ENCODE measurements around the gene LRP10. TPM values are rescaled to one million over a fixed set of nuclear protein-coding genes. Genes with fewer than 3 reads are reported as not detected.

Gene LRP10
- total RNA-seq, 4 donors from 2014 or later: 97.8 to 170 (median 157) TPM

GRCh38 chr14:22892488-22892887 is 20.9 kb downstream of the LRP10 start:
- no peak overlapping the region for H3K27ac ChIP-seq
- H3K4me3 ChIP-seq: no peak overlapping the region
- H3K4me1 ChIP-seq: peaks cover 17% of the 10 kb centered on the region
- DNase-seq (ENCODE audit: low spot score in 2 of 2): no peak
- no peak for TF ChIP-seq EP300 (IDR thresholded peaks at IDR 0.05)
- no peak for TF ChIP-seq POLR2AphosphoS5 (IDR thresholded peaks at IDR 0.05)
- TF ChIP-seq, protein P1, sequence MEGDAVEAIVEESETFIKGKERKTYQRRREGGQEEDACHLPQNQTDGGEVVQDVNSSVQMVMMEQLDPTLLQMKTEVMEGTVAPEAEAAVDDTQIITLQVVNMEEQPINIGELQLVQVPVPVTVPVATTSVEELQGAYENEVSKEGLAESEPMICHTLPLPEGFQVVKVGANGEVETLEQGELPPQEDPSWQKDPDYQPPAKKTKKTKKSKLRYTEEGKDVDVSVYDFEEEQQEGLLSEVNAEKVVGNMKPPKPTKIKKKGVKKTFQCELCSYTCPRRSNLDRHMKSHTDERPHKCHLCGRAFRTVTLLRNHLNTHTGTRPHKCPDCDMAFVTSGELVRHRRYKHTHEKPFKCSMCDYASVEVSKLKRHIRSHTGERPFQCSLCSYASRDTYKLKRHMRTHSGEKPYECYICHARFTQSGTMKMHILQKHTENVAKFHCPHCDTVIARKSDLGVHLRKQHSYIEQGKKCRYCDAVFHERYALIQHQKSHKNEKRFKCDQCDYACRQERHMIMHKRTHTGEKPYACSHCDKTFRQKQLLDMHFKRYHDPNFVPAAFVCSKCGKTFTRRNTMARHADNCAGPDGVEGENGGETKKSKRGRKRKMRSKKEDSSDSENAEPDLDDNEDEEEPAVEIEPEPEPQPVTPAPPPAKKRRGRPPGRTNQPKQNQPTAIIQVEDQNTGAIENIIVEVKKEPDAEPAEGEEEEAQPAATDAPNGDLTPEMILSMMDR (IDR thresholded peaks at IDR 0.05): no peak
- no peak for TF ChIP-seq POLR2A (IDR thresholded peaks at IDR 0.05)
- WGBS: 66% methylated on average over 7 of the region's 7 CpGs
- H3K36me3 ChIP-seq: no peaks in the 10 kb centered on the region
- H3K9me3 ChIP-seq: no peaks in the 10 kb centered on the region
- no peaks in the 10 kb centered on the region for H3K27me3 ChIP-seq

DNA sequence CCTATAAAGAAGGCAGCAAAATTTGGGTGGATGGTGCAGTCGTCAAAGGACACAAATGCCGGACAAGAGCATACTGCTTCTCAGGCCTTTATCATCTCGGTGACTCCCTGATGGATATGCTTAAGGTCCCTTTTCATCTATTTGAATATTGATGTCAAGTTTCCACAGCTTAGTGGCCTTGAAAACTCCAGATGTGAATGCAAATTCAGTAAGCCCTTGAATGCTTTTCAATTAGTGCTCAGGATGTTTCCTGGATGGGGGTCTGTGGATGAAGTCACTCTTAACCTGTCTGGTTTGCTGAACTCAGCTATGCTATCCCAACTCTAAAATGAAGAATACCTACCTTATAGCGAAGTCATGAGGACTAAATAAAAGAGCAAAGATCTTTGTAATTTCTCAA is 22.2 kb downstream of the LRP10 start:
- H3K9me3 ChIP-seq: no peaks in the 10 kb centered on the region
- TF ChIP-seq EP300 (IDR thresholded peaks at IDR 0.05) (no peak), POLR2A (IDR thresholded peaks at IDR 0.05) (no peak), POLR2AphosphoS5 (IDR thresholded peaks at IDR 0.05) (no peak)
- TF ChIP-seq, protein P1 (IDR thresholded peaks at IDR 0.05): no peak
- DNase-seq (ENCODE audit: low spot score in 2 of 2): no peak
- no peak overlapping the region for H3K27ac ChIP-seq
- H3K27me3 ChIP-seq: no peaks in the 10 kb centered on the region
- no peak overlapping the region for H3K4me3 ChIP-seq
- H3K36me3 ChIP-seq: no peaks in the 10 kb centered on the region
- peaks cover 10% of the 10 kb centered on the region for H3K4me1 ChIP-seq
- 94% methylated on average over 4 of the region's 4 CpGs for WGBS

DNA sequence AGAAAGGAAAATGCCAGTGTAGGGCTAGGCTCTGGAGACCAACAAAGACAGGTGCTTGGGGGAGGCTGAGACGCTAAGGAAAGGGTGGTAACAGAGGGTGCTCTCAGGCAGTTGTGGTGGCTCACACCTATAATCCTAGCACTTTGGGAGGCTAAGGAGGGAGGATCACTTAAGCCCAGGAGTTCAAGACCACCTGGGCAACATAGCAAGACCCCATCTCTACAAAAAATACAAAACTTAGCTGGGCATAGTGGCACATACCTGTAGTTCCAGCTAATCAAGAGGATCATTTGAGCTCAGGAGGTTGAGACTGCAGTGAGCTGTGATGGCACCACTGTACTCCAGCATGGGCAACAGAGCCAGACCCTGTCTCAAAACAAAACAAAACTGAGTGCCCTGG is 23.9 kb downstream of the LRP10 start:
- Histone ChIP-seq H3K9me3 (no peaks in the 10 kb centered on the region), H3K27ac (no peak overlapping the region), H3K27me3 (no peaks in the 10 kb centered on the region), H3K4me3 (no peak overlapping the region), H3K4me1 (peaks cover 7% of the 10 kb centered on the region), H3K36me3 (peaks cover 2% of the 10 kb centered on the region)
- DNase-seq (ENCODE audit: low spot score in 2 of 2): no peak
- TF ChIP-seq POLR2A (IDR thresholded peaks at IDR 0.05) (no peak), POLR2AphosphoS5 (IDR thresholded peaks at IDR 0.05) (no peak), EP300 (IDR thresholded peaks at IDR 0.05) (no peak)
- TF ChIP-seq, protein P1 (IDR thresholded peaks at IDR 0.05): no peak
- WGBS: 96% methylated on average over 1 of the region's 1 CpG

- H3K4me3 ChIP-seq: no peak overlapping the region
- no peak for DNase-seq (ENCODE audit: low spot score in 2 of 2)
- H3K4me1 ChIP-seq: peaks cover 7% of the 10 kb centered on the region
- peaks cover 12% of the 10 kb centered on the region for H3K36me3 ChIP-seq
- 71% methylated on average over 5 of the region's 5 CpGs for WGBS
- no peak overlapping the region for H3K27ac ChIP-seq
- H3K9me3 ChIP-seq: no peaks in the 10 kb centered on the region
- H3K27me3 ChIP-seq: no peaks in the 10 kb centered on the region
- TF ChIP-seq POLR2A (IDR thresholded peaks at IDR 0.05) (no peak), EP300 (IDR thresholded peaks at IDR 0.05) (no peak), POLR2AphosphoS5 (IDR thresholded peaks at IDR 0.05) (no peak)
- TF ChIP-seq, protein P1 (IDR thresholded peaks at IDR 0.05): no peak
Observed at GRCh38 chr14:22896356-22896755, 24.8 kb downstream of the LRP10 start.

- Histone ChIP-seq H3K4me3 (no peak overlapping the region), H3K27me3 (no peaks in the 10 kb centered on the region), H3K36me3 (peaks cover 16% of the 10 kb centered on the region), H3K4me1 (peaks cover 7% of the 10 kb centered on the region), H3K9me3 (no peaks in the 10 kb centered on the region), H3K27ac (no peak overlapping the region)
- TF ChIP-seq EP300 (IDR thresholded peaks at IDR 0.05) (no peak), POLR2A (IDR thresholded peaks at IDR 0.05) (no peak), POLR2AphosphoS5 (IDR thresholded peaks at IDR 0.05) (no peak)
- TF ChIP-seq, protein P1 (IDR thresholded peaks at IDR 0.05): no peak
- no peak for DNase-seq (ENCODE audit: low spot score in 2 of 2)
- WGBS: 84% methylated on average over 3 of the region's 3 CpGs
Observed at GRCh38 chr14:22896760-22897159, 25.2 kb downstream of the LRP10 start.
